Measurements from ENCODE around the gene RANBP17. TPM values are rescaled to one million over a fixed set of nuclear protein-coding genes. Genes with fewer than 3 reads are reported as not detected.
"Not testable (repeated sequence)": the region's sequence is repeated elsewhere in the genome, so short reads cannot be mapped to it uniquely, and the experiment has no call there.

Gene RANBP17
- total and polyA plus RNA-seq, 9 of the 15 experiments (the other 6 are each of a cell fraction or from before 2014, with no cell fraction given): not detected

DNA sequence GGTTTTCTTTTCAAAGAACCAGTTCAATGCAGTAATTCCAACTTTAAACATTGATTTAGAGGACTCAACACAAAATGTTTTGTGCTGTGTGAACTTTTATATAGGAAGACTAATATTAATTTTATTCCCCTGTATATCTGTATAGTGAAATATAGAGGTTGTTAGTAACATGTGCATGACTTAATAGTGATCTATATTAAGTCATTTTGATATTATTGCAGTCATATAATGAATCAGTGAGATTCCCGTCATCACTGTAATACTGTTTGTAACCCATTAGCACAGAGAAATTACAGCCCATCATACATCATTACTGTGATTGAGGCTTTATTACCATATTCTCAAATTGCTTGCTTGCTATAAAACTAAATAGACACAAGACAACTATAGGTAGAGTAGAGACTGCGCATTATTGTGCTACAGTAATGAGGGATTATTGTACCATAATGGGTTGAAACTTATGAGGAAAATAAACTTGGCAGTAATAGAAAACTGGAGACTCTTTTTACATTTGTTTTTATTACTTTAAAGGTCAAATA is 170.7 kb downstream of the RANBP17 start:
- Histone ChIP-seq H3K27ac (ENCODE audit: extremely low read depth, low read depth, low read length) (no peak overlapping the region), H4K20me1 (replicated peaks; ENCODE audit: control insufficient read depth, insufficient read depth, low read length) (no peaks in the 10 kb centered on the region), H3K27me3 (ENCODE audit: control insufficient read depth in 2 of 2, insufficient read depth in 2 of 2, low read length in 2 of 2) (no peaks in the 10 kb centered on the region), H3K9me1 (ENCODE audit: control insufficient read depth, insufficient read depth, low read length) (no peaks in the 10 kb centered on the region), H3K4me2 (ENCODE audit: insufficient read depth, low read length) (no peak overlapping the region), H3K4me1 (replicated peaks in 1 of 2; ENCODE audit: control insufficient read depth in 2 of 2, insufficient read depth in 2 of 2, low read length in 2 of 2) (no peaks in the 10 kb centered on the region), H3K9me3 (replicated peaks; ENCODE audit: control insufficient read depth, insufficient read depth, low read depth, low read length) (no peaks in the 10 kb centered on the region), H2AFZ (ENCODE audit: low read depth, low read length) (no peak overlapping the region), H3K4me3 (no peak overlapping the region), H3K79me2 (ENCODE audit: control insufficient read depth, insufficient read depth, low read length) (no peaks in the 10 kb centered on the region), H3K9ac (ENCODE audit: insufficient read depth in 1 of 2, low read depth in 2 of 2, low read length in 2 of 2) (no peak overlapping the region), H3K36me3 (ENCODE audit: control insufficient read depth, insufficient read depth, low read length) (no peaks in the 10 kb centered on the region)
- ChIA-PET POLR2A (no interaction called here), CTCF (ENCODE audit: low intra/inter-chr PET ratio) (no interaction called here)
- in situ Hi-C loops (cut with MboI): no loop called here
- no peak for DNase-seq (ENCODE audit: extremely low read depth in 1 of 4, low spot score in 3 of 4)
- WGBS (ENCODE audit: insufficient coverage, low coverage, missing lambda C conversion rate): 4% methylated on average over 2 of the region's 2 CpGs
- no peak for TF ChIP-seq U2AF2 (optimal IDR thresholded peaks at IDR 0.05; ENCODE audit: low read depth, low read length)
- no peak for TF ChIP-seq ZSCAN32 (CRISPR knock-in tag; IDR thresholded peaks at IDR 0.05)
- intact Hi-C loops (cut with micrococcal nuclease): no loop called here
- no peak for ATAC-seq
- BruUV-seq (replicated peaks): no TSS peak
- FAIRE-seq: no peak

DNA sequence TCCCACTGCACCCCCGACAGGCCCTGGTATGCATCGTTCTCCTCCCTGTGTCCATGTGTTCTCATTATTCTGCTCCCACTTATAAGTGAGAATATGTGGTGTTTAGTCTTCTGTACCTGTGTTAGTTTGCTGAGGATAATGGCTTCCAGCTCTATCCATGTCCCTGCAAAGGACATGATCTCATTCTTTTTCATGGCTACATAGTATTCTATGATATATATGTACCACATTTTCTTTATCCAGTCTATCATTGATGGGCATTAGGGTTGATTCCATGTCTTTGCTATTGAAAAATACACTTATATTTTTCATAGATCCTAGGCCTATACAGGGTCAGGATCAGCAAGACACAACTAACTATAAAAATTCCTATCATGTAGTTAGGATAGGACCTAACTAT is 180.1 kb downstream of the RANBP17 start:
- H3K4me3 ChIP-seq; H3K36me3 ChIP-seq (ENCODE audit: control insufficient read depth, insufficient read depth, low read length); H3K9ac ChIP-seq (ENCODE audit: insufficient read depth in 1 of 2, low read depth in 2 of 2, low read length in 2 of 2); H3K4me1 ChIP-seq (replicated peaks in 1 of 2; ENCODE audit: control insufficient read depth in 2 of 2, insufficient read depth in 2 of 2, low read length in 2 of 2); H3K9me1 ChIP-seq (ENCODE audit: control insufficient read depth, insufficient read depth, low read length); H3K79me2 ChIP-seq (ENCODE audit: control insufficient read depth, insufficient read depth, low read length); H2AFZ ChIP-seq (ENCODE audit: low read depth, low read length); BruUV-seq (replicated peaks); H3K9me3 ChIP-seq (replicated peaks; ENCODE audit: control insufficient read depth, insufficient read depth, low read depth, low read length); H4K20me1 ChIP-seq (replicated peaks; ENCODE audit: control insufficient read depth, insufficient read depth, low read length); ATAC-seq; FAIRE-seq; H3K27me3 ChIP-seq (ENCODE audit: control insufficient read depth in 2 of 2, insufficient read depth in 2 of 2, low read length in 2 of 2); H3K4me2 ChIP-seq (ENCODE audit: insufficient read depth, low read length); H3K27ac ChIP-seq (ENCODE audit: extremely low read depth, low read depth, low read length); in situ Hi-C loops (cut with MboI); DNase-seq (ENCODE audit: extremely low read depth in 1 of 4, low spot score in 3 of 4); POLR2A ChIA-PET; intact Hi-C loops (cut with micrococcal nuclease); CTCF ChIA-PET (ENCODE audit: low intra/inter-chr PET ratio): not testable (repeated sequence)
- 0% methylated on average over 2 of the region's 2 CpGs for WGBS (ENCODE audit: insufficient coverage, low coverage, missing lambda C conversion rate)

Measured in K562 (cell line).